ENCODE results near the gene ANAPC16.
"Not testable (repeated sequence)": the region's sequence is repeated elsewhere in the genome, so short reads cannot be mapped to it uniquely, and the experiment has no call there.

ANAPC16 gene

GRCh38 chr10:72265990-72266865, 50.4 kb downstream of the ANAPC16 start:
- no peak for DNase-seq

- no peak for DNase-seq
These were observed 51.6 kb downstream of the ANAPC16 start for GRCh38 chr10:72267381-72267780.

- no peak for DNase-seq
These were observed 52.1 kb downstream of the ANAPC16 start for GRCh38 chr10:72267819-72268399.

- not testable (repeated sequence) for DNase-seq
These were observed 52.8 kb downstream of the ANAPC16 start for GRCh38 chr10:72268475-72269200.

GRCh38 chr10:72270607-72271281, 54.9 kb downstream of the ANAPC16 start:
- no peak for DNase-seq

GRCh38 chr10:72272689-72273409, 57.0 kb downstream of the ANAPC16 start:
- DNase-seq, result peak; percentile 15

GRCh38 chr10:72273410-72274212, 57.8 kb downstream of the ANAPC16 start, which contains the start of gene DDIT4:
Gene DDIT4 (plus strand): TSS chr10:72273924. CDS start chr10:72274217, 293 bp downstream.
- peak; percentile 76 for DNase-seq

GRCh38 chr10:72274213-72274729, 58.5 kb downstream of the ANAPC16 start:
- no peak for DNase-seq

- no peak for DNase-seq
These were observed 59.0 kb downstream of the ANAPC16 start for GRCh38 chr10:72274730-72275350.

GRCh38 chr10:72275351-72276012, 59.7 kb downstream of the ANAPC16 start:
- DNase-seq, result peak; percentile 25

GRCh38 chr10:72276013-72276387, 60.2 kb downstream of the ANAPC16 start:
- DNase-seq, result no peak

GRCh38 chr10:72276421-72277339, 60.9 kb downstream of the ANAPC16 start:
- DNase-seq, result no peak

- DNase-seq, result no peak
These were observed 61.7 kb downstream of the ANAPC16 start for GRCh38 chr10:72277340-72277995.

- DNase-seq, result no peak
These were observed 62.3 kb downstream of the ANAPC16 start for GRCh38 chr10:72277996-72278667.

GRCh38 chr10:72278668-72279393, 63.0 kb downstream of the ANAPC16 start:
- DNase-seq, result no peak

GRCh38 chr10:72279587-72279986, 63.8 kb downstream of the ANAPC16 start:
- not testable (repeated sequence) for DNase-seq

GRCh38 chr10:72283131-72283530, 67.3 kb downstream of the ANAPC16 start:
- no peak for DNase-seq

Measured in NCI-H524 treated with DMSO at 0.1 percent for 48 hours (cell line).